ENCODE results near the gene PCDHGA3.

DNA sequence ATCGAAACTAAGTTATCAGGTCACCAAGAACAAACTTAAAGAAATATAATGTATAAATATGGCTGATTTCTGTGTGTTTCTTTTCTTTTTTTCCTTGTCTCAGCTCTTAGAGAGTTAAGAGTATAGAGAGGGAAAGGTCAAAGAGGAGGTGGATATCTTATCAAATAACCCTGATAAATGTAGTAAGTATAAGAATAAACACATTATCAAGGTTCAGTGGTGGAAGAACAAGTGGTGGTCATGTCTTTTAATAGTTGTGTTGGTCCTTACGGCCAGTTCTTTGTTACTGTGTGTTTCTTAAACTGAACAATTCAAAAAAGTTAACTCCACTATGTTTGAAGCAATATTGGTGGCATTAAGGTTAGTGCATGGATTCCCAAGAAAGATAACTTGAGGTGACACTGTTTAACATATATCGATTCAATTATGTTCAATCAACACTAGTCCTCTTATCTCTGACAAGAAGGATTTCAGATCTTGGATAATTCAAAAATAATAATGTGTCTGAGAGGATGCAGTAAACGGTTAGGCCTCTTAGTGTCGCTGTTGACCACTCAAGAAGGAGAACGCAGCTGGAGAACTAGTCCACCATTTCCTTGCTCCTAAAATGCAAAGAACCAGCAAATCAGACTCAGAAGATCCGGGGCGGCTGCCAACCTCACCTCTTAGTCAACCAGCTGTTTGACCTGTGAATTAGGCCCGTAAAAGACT, at the start of gene PCDHGA3:
- TF ChIP-seq, protein P1, sequence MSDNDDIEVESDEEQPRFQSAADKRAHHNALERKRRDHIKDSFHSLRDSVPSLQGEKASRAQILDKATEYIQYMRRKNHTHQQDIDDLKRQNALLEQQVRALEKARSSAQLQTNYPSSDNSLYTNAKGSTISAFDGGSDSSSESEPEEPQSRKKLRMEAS (IDR thresholded peaks at IDR 0.05) = no peak
- TF ChIP-seq EP300 (IDR thresholded peaks at IDR 0.05; ENCODE audit: borderline replicate concordance) (no peak), TAF1 (IDR thresholded peaks at IDR 0.05; ENCODE audit: low read depth) (no peak), CREB1 (IDR thresholded peaks at IDR 0.05; ENCODE audit: low read depth) (no peak), NFIC (IDR thresholded peaks at IDR 0.05) (no peak), TEAD4 (IDR thresholded peaks at IDR 0.05) (no peak), TCF12 (IDR thresholded peaks at IDR 0.05; ENCODE audit: low read depth) (no peak), EGR1 (IDR thresholded peaks at IDR 0.05) (no peak), YY1 (IDR thresholded peaks at IDR 0.05; ENCODE audit: low read depth) (no peak)
- TF ChIP-seq, protein P2, sequence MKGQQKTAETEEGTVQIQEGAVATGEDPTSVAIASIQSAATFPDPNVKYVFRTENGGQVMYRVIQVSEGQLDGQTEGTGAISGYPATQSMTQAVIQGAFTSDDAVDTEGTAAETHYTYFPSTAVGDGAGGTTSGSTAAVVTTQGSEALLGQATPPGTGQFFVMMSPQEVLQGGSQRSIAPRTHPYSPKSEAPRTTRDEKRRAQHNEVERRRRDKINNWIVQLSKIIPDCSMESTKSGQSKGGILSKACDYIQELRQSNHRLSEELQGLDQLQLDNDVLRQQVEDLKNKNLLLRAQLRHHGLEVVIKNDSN (IDR thresholded peaks at IDR 0.05) = no peak
